Heart right ventricle (tissue), 16 donors: ENCODE results near the gene PIK3IP1. TPM values are rescaled to one million over a fixed set of nuclear protein-coding genes. Genes with fewer than 3 reads are reported as not detected.
A peak's percentile ranks its signal among the peaks of the same experiment; 100 is the strongest.

Experiments used
- ATAC-seq, 8 donors: fragments of 200-7000 bp; cut with Tn5 transposase; one replicate each; pipeline ENCODE4 v1.9.1; 2020; ENCODE audit warnings: mild to moderate bottlenecking in 8 of 8, moderate library complexity in 8 of 8, moderate number of reproducible peaks in 1 of 8
- DNase-seq, 2 donors: peaks; one replicate each; pipeline ENCODE4 v3.0.0-alpha.2; 2020
- H3K27ac ChIP-seq, 10 donors: fragments of 200-600 bp; sonication (generic) in 2 of 10; one replicate each; pipeline versions ENCODE4 v1.5.0 to v1.8.0; 2020 to 2022; ENCODE audit warnings: mild to moderate bottlenecking in 3 of 10
- H3K27me3 ChIP-seq, 7 donors: fragments of 200-600 bp; one replicate each; pipeline ENCODE4 v1.8.0; 2021 to 2022; ENCODE audit warnings: mild to moderate bottlenecking in 2 of 7
- H3K36me3 ChIP-seq, 9 donors: fragments of 200-600 bp; sonication (generic) in 1 of 9; one replicate each; pipeline versions ENCODE4 v1.5.0 to v1.8.0; 2020 to 2022; ENCODE audit warnings: mild to moderate bottlenecking in 2 of 9
- H3K4me1 ChIP-seq, 9 donors: fragments of 200-600 bp; sonication (generic) in 1 of 9; one replicate each; pipeline versions ENCODE4 v1.5.0 to v1.8.0; 2020 to 2022; ENCODE audit warnings: mild to moderate bottlenecking in 4 of 9
- H3K4me3 ChIP-seq, 10 donors: fragments of 200-600 bp; sonication (generic) in 2 of 10; one replicate each; pipeline versions ENCODE4 v1.5.0 to v1.8.0; 2020 to 2022; ENCODE audit warnings: mild to moderate bottlenecking in 7 of 10, moderate library complexity in 2 of 10
- H3K9me3 ChIP-seq, 11 donors: fragments of 200-600 bp in 10 of 11; sonication (generic) in 2 of 11; one replicate each; pipeline versions ENCODE4 v1.5.0 to v1.8.0; 2013 to 2022; ENCODE audit warnings: mild to moderate bottlenecking in 2 of 11, control low read depth in 1 of 11, moderate library complexity in 1 of 11
- CTCF ChIP-seq, 9 donors: fragments of 200-600 bp; sonication (generic) in 2 of 9; IDR thresholded peaks; one replicate each; pipeline versions ENCODE4 v1.5.0 to v1.8.0; 2021 to 2022; ENCODE audit warnings: antibody characterized with exemption in 9 of 9, mild to moderate bottlenecking in 5 of 9, moderate library complexity in 1 of 9
- WGBS, 2 donors: extraction: QIAGEN DNeasy Blood & Tissue Kit; methylation state at CpG; one replicate each; pipeline ENCODE4 v1.1.7; 2013; ENCODE audit warnings: inconsistent platforms in 1 of 2; 5-methylcytosine and 5-hydroxymethylcytosine counted together
- intact Hi-C, 10 donors: fragments of 100-400 bp; cut with DNase I; formaldehyde crosslinking; loops; one replicate each; pipeline versions ENCODE4 v1.11.1 to v1.14.2; 2022
- polyA plus RNA-seq, 2 donors: library from polyadenylated mRNA; stranded (reverse); fragments of 200-250 nt; gene quantifications; one replicate each; pipeline ENCODE4 v1.2.3, GENCODE V29; 2013
- total RNA-seq, 10 donors: library from RNA; stranded (reverse); fragmentation: NEBNext Ultra II Directional in 3 of 10; extraction: Animal tissue kit (Norgen Biotek cat#: 25700) in 3 of 10; gene quantifications; one replicate each; pipeline versions ENCODE4 v1.2.1 to v1.2.4, GENCODE V29; 2021 to 2023
- donor health status: Arrhythmogenic right ventricular cardiomyopathy.
- donor health status: ischemic (EF 13 %, LVEDD 7.1; RV severe dilation, severe dysfunction).
- donor health status: healthy with polysubstance abuse.
- donor health status: DM: no; HTN: yes; CAD: no.
- donor health status: DM: no; HTN: no; CAD: no.
- donor health status: ischemic (EF 25% LVEDD 6.9; RV normal size, moderate dysfunction).
- donor health status: ischemic (EF 25% LVEDD 5.7; RV mildly dilated, moderate dysfunction).
- donor health status: healthy.
- donor health status: DM: yes; HTN: yes; CAD: no.
- donor health status: Ischemic cardiomyopathy.
- donor health status: ischemic (EF 35%, LVEDD 5.7; RV mildly dilated, moderate dysfunction).
- donor health status: nonischemic (EF 11% LVEDD 7.7; RV severe dilation, severe dysfunction).
- donor health status: DM: yes; HTN: yes; CAD: no.
- donor health status: PGD.
- donor health status: ischemic (EF 29% LVEDD 5.4; RV normal size, mild dysfunction).
- donor health status: nonischemic (EF 23%, LVEDD 6.1; RV moderate dilation, normal function).

PIK3IP1 gene
- total and polyA plus RNA-seq, 12 donors: 3.6 to 28.6 (median 12.9) TPM

GRCh38 chr22:31300896-31301295, 8.6 kb upstream of the PIK3IP1 start:
- no peaks in the 10 kb centered on the region for H3K36me3 ChIP-seq
- WGBS, 2 donors: 71 to 76% methylated on average over 3 of the region's 3 CpGs

GRCh38 chr22:31295831-31296657, 3.8 kb upstream of the PIK3IP1 start:
- H3K36me3 ChIP-seq: no peaks in the 10 kb centered on the region
- no peak for DNase-seq
- no peaks in the 10 kb centered on the region for H3K27me3 ChIP-seq
- H3K4me1 ChIP-seq: peaks cover 4 to 55% (median 37%) of the 10 kb centered on the region in 9 donors
- ATAC-seq: no peak
- TF ChIP-seq CTCF (IDR thresholded peaks at IDR 0.05): no peak
- peak overlapping the region in 9 of 10 donors; percentile 16 to 83 (median 48) for H3K27ac ChIP-seq
- intact Hi-C loops: no loop called here
- peak overlapping the region in 1 of 10 donors; percentile 11 for H3K4me3 ChIP-seq
- H3K9me3 ChIP-seq: no peaks in the 10 kb centered on the region
- WGBS, 2 donors: 50 to 63% methylated on average over 5 of the region's 5 CpGs

More at GRCh38 chr22:31300896-31301295, 8.6 kb upstream of the PIK3IP1 start:
- H3K27ac ChIP-seq: no peak overlapping the region
- DNase-seq (no peak), ATAC-seq (no peak)
- intact Hi-C loops: no loop called here
- H3K9me3 ChIP-seq: no peaks in the 10 kb centered on the region
- TF ChIP-seq CTCF (IDR thresholded peaks at IDR 0.05): no peak
- H3K4me1 ChIP-seq: peaks cover 0 to 15% (median 13%) of the 10 kb centered on the region in 9 donors
- no peaks in the 10 kb centered on the region for H3K27me3 ChIP-seq
- H3K4me3 ChIP-seq: no peak overlapping the region

- peak overlapping the region in 7 of 10 donors; percentile 5 to 83 (median 48) for H3K27ac ChIP-seq
- no peak for ATAC-seq
- TF ChIP-seq CTCF (IDR thresholded peaks at IDR 0.05): no peak
- intact Hi-C loops: no loop called here
- DNase-seq: no peak
- no peak overlapping the region for H3K4me3 ChIP-seq
- H3K9me3 ChIP-seq: no peaks in the 10 kb centered on the region
- H3K4me1 ChIP-seq: peaks cover 4 to 59% (median 37%) of the 10 kb centered on the region in 9 donors
- no peaks in the 10 kb centered on the region for H3K27me3 ChIP-seq
- 87 to 96% methylated on average over 3 of the region's 3 CpGs for WGBS, 2 donors
- H3K36me3 ChIP-seq: no peaks in the 10 kb centered on the region
Measured at GRCh38 chr22:31295360-31295759, 3.1 kb upstream of the PIK3IP1 start.

GRCh38 chr22:31291481-31292235, 630 bp downstream of the PIK3IP1 start:
- intact Hi-C loops: loop anchor here in 2 of 10 donors (1.0 to 5.0 kb wide), 4 partner anchors 21 to 79 kb away; partner anchors contain the start of genes LIMK2 (in 1 of the 2) and PATZ1 (in 1 of the 2)
- Histone ChIP-seq H3K36me3 (peaks cover 0 to 37% (median 22%) of the 10 kb centered on the region in 9 donors), H3K4me3 (peak overlapping the region; percentile 42 to 89 (median 78)), H3K9me3 (no peaks in the 10 kb centered on the region), H3K27me3 (no peaks in the 10 kb centered on the region), H3K4me1 (peaks cover 18 to 89% (median 59%) of the 10 kb centered on the region in 9 donors), H3K27ac (peak overlapping the region; percentile 93 to 99 (median 95))
- peak in 2 of 8 donors; percentile 3 to 14 for ATAC-seq
- no peak for TF ChIP-seq CTCF (IDR thresholded peaks at IDR 0.05)
- WGBS, 2 donors: 1% methylated on average over 20 of the region's 20 CpGs
- DNase-seq: no peak
